GM18951 (cell line): Measurements from ENCODE around the gene STUM.

ENCODE experiments used
- POLR2A ChIP-seq: IDR thresholded peaks from 4 replicates; pipeline ENCODE4 v1.6.1; 2011; ENCODE audit warnings: mild to moderate bottlenecking; ENCODE audit not compliant: insufficient read length, insufficient read depth; ENCODE audit errors: extremely low read depth
- in situ Hi-C: fragments of 300-500 bp; cut with MboI; formaldehyde crosslinking; loops from one replicate; pipeline ENCODE4 v1.12.0; 2022; ENCODE audit warnings: low sequenced_read_pairs, mixed read lengths, inconsistent platforms; ENCODE audit not compliant: unreplicated experiment

STUM gene

GRCh38 chr1:226575436-226575720 lies 26.8 kb downstream of the STUM start:
- no peak for TF ChIP-seq POLR2A
- in situ Hi-C loops: no loop called here

GRCh38 chr1:226575739-226576378 lies 27.3 kb downstream of the STUM start:
- in situ Hi-C loops: no loop called here
- TF ChIP-seq POLR2A: no peak

DNA sequence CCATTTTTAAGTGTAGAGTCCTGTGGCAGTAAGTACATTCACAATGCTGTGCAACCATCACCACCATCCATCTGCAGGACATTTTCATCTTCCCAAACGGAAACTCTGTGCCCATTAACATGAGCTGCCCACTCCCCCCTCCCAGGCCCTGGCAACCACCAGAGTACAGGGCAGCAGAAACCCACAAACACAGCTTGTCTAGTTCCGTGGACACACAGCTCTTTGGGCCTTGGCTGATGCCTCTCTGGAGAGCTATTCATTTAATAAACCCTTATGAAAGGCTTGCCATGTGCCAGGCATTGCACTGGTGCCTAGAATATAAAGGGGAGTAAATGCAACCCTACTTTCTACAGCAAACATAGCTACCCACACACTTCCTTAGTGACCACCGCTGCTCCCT lies 28.0 kb downstream of the STUM start:
- in situ Hi-C loops: no loop called here
- no peak for TF ChIP-seq POLR2A

GRCh38 chr1:226577401-226578180 lies 29.0 kb downstream of the STUM start:
- in situ Hi-C loops: no loop called here
- no peak for TF ChIP-seq POLR2A

DNA sequence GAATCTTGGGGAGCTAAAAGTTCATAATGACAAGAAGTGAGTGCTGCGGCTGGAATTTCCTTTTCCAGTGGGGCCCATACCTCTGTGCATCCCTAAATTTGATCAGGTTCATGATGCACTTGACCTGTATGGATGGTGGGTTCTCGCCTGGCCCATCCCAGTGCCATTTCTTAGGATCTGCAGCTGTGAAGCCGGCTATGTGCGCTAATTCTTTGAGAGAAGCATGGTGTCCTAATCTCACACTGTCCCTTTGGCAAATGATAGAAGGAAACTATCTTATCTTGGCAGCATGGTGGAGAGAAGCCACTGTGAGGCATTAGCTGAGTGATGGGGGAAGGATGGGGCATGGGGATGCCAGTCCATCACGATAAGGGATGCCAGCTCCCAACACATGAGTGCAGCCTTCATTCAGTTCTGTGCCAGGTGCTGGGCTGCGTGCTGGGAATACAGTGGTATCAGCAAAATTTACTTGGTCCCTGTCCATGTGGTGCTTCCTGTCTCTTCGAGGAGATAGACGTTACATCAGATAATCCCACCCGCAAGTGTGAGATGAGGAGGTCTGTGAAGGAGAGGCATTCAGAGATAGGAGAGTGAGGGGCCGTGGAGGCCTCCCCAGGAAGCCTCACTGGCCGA lies 30.5 kb downstream of the STUM start:
- in situ Hi-C loops: no loop called here
- TF ChIP-seq POLR2A: no peak

- in situ Hi-C loops: no loop called here
- no peak for TF ChIP-seq POLR2A
Measured at GRCh38 chr1:226579781-226580323, 31.3 kb downstream of the STUM start.

- in situ Hi-C loops: no loop called here
- TF ChIP-seq POLR2A: no peak
Measured at GRCh38 chr1:226580625-226581270, 32.2 kb downstream of the STUM start.

DNA sequence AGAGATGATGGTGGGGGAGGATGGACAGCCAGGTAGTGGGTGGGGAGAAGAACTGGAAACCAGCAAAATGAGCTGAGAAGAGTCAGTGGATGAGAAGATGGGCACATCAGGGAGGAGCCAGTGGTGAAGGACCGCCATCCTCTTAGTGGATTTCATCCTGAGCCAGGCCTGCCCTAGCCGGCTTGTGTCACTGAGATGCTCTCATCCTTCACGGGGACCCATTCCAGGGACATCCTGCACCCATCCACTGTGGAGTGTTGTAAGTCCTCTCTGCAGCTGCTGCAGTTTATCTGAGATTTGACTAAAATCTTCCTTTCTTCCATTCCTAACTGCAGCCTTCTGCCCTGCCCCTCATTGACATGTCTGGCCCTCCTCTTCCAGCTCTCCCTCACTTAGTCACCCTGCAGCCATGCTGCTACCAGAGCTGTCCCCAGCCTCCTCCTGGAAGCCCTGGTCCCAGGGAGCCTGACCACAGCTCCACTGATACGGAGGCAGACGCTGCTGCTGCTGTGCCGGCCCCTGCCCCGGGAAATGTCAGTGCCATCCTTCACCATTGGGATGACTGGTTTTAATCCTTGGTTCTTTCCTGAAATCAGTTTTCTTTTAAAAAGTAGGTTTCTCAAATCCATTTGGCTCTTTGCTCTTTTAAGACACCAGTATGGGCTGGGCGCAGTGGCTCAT lies 33.2 kb downstream of the STUM start:
- no peak for TF ChIP-seq POLR2A
- in situ Hi-C loops: no loop called here

GRCh38 chr1:226582966-226583365 lies 34.4 kb downstream of the STUM start:
- in situ Hi-C loops: no loop called here

DNA sequence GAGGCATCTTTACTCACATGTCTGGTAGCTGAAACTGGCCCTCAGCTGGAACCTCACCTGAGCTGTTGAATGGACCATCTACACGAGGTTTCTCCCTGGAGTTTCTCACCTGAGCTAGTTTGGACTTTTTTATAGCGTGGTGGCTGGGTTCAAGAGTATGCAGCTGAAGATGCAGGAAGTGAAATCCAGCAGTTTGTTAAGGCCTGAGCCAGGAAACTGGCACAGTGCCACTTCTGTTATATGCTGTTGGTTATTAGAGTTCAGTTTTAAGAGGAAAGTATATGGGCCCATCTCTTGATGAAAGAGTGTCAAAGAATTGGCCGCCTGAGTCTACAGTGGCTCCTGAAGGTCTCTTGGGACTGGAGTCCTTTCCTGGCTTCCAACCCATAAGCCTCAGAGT lies 35.6 kb downstream of the STUM start:
- TF ChIP-seq POLR2A: no peak
- in situ Hi-C loops: no loop called here

More at GRCh38 chr1:226582966-226583365, 34.4 kb downstream of the STUM start:
- TF ChIP-seq POLR2A: no peak

- no peak for TF ChIP-seq POLR2A
- in situ Hi-C loops: no loop called here
Measured at GRCh38 chr1:226586116-226586515, 37.6 kb downstream of the STUM start.

DNA sequence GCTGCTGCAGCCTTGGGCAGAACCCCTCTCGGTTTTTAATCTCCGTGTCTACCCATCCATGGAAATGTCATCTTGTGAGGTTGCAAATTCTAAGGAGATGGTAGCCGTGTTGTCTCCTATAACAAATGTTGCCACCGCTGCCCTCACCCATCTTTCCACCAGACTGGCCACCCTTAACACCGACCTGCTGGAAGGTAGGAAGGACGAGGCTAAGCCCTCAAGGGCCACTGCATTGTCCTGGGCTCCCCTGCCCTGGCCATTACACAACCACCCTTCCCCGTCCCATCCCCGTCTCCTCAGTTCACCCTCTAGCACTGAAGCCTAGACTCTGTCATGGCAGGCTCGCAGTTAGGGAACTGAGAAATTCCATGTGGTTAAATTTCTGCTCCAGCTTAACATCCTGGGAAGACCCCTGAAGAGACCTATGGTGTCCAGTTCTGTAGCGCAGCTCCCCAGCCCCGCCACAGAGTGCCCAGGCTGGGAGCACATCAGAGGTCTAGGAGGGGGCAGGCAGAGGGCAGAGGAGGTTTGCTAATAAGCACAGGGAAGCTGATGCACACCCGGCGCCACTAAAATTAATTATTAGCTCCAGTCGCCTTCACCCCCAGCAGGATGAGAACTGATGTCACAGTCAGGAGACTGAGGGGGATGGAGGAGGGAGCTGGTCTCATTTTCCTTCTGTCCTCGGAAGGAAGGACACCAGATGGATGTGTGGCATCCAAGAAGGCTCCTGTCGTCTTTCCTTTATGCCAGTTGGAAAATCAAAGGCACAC lies 38.3 kb downstream of the STUM start:
- in situ Hi-C loops: no loop called here

More for the DNA sequence above, 38.3 kb downstream of the STUM start:
- no peak for TF ChIP-seq POLR2A
